Body of pancreas (tissue), 4 donors: ENCODE data around the gene GPR37.

ENCODE experiments used
- CTCF ChIP-seq, 7 experiments: fragments of 450-650 bp in 4 of 7; fragments of 200-600 bp in 3 of 7; sonication (generic) in 3 of 7; IDR thresholded peaks; one replicate each; pipeline ENCODE4 v1.5.1; 2016 to 2019; ENCODE audit warnings: antibody characterized with exemption in 7 of 7
- POLR2A ChIP-seq, 3 donors: fragments of 450-650 bp; IDR thresholded peaks; one replicate each; pipeline ENCODE4 v1.6.1; 2016; ENCODE audit warnings: antibody characterized with exemption in 3 of 3, mild to moderate bottlenecking in 2 of 3

- no peak for TF ChIP-seq CTCF (IDR thresholded peaks at IDR 0.05)
- no peak for TF ChIP-seq POLR2A (IDR thresholded peaks at IDR 0.05)
Observed at GRCh38 chr7:124764051-124764846, 1.3 kb downstream of the GPR37 start.
